Colonic mucosa (tissue), 4 donors: ENCODE measurements around the gene ARAP3. TPM values are rescaled to one million over a fixed set of nuclear protein-coding genes. Genes with fewer than 3 reads are reported as not detected.

Source experiments
- DNase-seq: peaks from one replicate; pipeline ENCODE4 v3.0.0-alpha.2; 2020
- H3K27ac ChIP-seq: fragments of 200-600 bp; one replicate; pipeline ENCODE4 v1.8.0; 2021
- H3K27me3 ChIP-seq: fragments of 200-600 bp; one replicate; pipeline ENCODE4 v1.8.0; 2021
- H3K36me3 ChIP-seq: fragments of 200-600 bp; one replicate; pipeline ENCODE4 v1.8.0; 2021
- H3K4me1 ChIP-seq: fragments of 200-600 bp; one replicate; pipeline ENCODE4 v1.8.0; 2021; ENCODE audit warnings: mild to moderate bottlenecking
- H3K4me3 ChIP-seq: fragments of 200-600 bp; one replicate; pipeline ENCODE4 v1.8.0; 2021
- H3K9ac ChIP-seq, 2 donors: one replicate each; pipeline ENCODE4 v1.7.0; 2013; ENCODE audit warnings: control low read depth in 2 of 2, low read depth in 2 of 2, low read length in 2 of 2
- H3K9me3 ChIP-seq: fragments of 200-600 bp; one replicate; pipeline ENCODE4 v1.8.0; 2021
- CTCF ChIP-seq: fragments of 200-600 bp; IDR thresholded peaks from one replicate; pipeline ENCODE4 v1.8.0; 2022; ENCODE audit warnings: antibody characterized with exemption, mild to moderate bottlenecking
- intact Hi-C: fragments of 100-400 bp; cut with DNase I; formaldehyde crosslinking; loops from one replicate; pipeline ENCODE4 v1.14.1; 2022
- total RNA-seq, 2 donors: library from RNA; stranded (reverse); fragmentation: NEBNext Ultra II Directional in 1 of 2; extraction: Animal tissue kit (Norgen Biotek cat#: 25700) in 1 of 2; gene quantifications; one replicate each; pipeline ENCODE4 v1.2.1, GENCODE V29; 2021
- donor health status: healthy.
- donor health status: DM: no; HTN: no; CAD: no.
- donor health status: DM: no; HTN: no; CAD: no.

Gene ARAP3
- total RNA-seq, 2 donors from 2014 or later, result 5.1 to 15.4 TPM

DNA sequence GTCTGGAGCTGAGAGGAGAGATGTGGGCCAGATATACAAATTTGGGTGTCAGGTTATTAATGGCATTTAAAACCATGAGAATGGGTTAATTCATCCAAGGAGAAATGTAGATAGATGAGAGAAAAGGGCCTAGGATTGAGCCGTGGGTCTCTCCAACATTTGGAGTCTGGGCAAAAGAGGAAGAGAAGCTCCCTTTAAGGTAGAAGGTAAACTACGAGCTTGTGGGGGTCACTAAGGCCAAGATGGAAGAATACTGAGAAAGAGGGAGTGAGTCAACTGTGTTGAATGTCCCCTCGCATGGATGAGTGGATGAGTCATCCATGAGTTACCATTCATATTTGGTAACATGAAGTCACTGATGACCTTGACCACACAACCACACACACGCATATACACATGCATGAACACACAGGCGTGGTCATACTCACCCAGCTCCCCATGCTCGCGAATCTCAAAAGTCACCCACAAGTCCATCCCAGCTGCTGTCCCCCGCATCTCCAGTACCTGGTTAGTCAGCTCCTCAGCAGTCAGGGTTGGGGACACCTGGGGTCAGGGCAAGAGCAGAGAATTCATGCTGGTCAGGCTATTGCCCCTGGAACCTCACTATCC is 24.0 kb downstream of the ARAP3 start:
- no peaks in the 10 kb centered on the region for H3K9me3 ChIP-seq
- TF ChIP-seq CTCF, result no peak
- intact Hi-C loops, result no loop called here
- H3K9ac ChIP-seq, result no peak overlapping the region
- no peak for DNase-seq
- H3K27me3 ChIP-seq, result no peaks in the 10 kb centered on the region
- no peak overlapping the region for H3K4me3 ChIP-seq
- H3K4me1 ChIP-seq, result no peaks in the 10 kb centered on the region
- H3K36me3 ChIP-seq, result no peaks in the 10 kb centered on the region
- no peak overlapping the region for H3K27ac ChIP-seq

GRCh38 chr5:141657404-141657803 is 24.6 kb downstream of the ARAP3 start:
- H3K27ac ChIP-seq, result no peak overlapping the region
- no peaks in the 10 kb centered on the region for H3K36me3 ChIP-seq
- no peak for TF ChIP-seq CTCF
- H3K9me3 ChIP-seq, result no peaks in the 10 kb centered on the region
- H3K9ac ChIP-seq, result no peak overlapping the region
- H3K4me1 ChIP-seq, result no peaks in the 10 kb centered on the region
- H3K27me3 ChIP-seq, result no peaks in the 10 kb centered on the region
- no peak overlapping the region for H3K4me3 ChIP-seq
- intact Hi-C loops, result no loop called here
- no peak for DNase-seq

GRCh38 chr5:141656396-141656795 is 25.6 kb downstream of the ARAP3 start:
- Histone ChIP-seq H3K36me3 (no peaks in the 10 kb centered on the region), H3K9ac (no peak overlapping the region), H3K4me1 (no peaks in the 10 kb centered on the region), H3K27ac (no peak overlapping the region), H3K4me3 (no peak overlapping the region), H3K27me3 (no peaks in the 10 kb centered on the region), H3K9me3 (no peaks in the 10 kb centered on the region)
- no peak for TF ChIP-seq CTCF
- intact Hi-C loops, result no loop called here
- no peak for DNase-seq

GRCh38 chr5:141655020-141655419 is 27.0 kb downstream of the ARAP3 start:
- Histone ChIP-seq H3K9me3 (no peaks in the 10 kb centered on the region), H3K4me1 (no peaks in the 10 kb centered on the region), H3K27me3 (no peaks in the 10 kb centered on the region), H3K36me3 (no peaks in the 10 kb centered on the region), H3K4me3 (no peak overlapping the region), H3K9ac (no peak overlapping the region), H3K27ac (no peak overlapping the region)
- intact Hi-C loops, result no loop called here
- TF ChIP-seq CTCF, result no peak
- DNase-seq, result no peak

- intact Hi-C loops, result no loop called here
- Histone ChIP-seq H3K36me3 (no peaks in the 10 kb centered on the region), H3K4me1 (no peaks in the 10 kb centered on the region), H3K4me3 (no peak overlapping the region), H3K9me3 (no peaks in the 10 kb centered on the region), H3K27ac (no peak overlapping the region), H3K9ac (no peak overlapping the region), H3K27me3 (no peaks in the 10 kb centered on the region)
- DNase-seq, result no peak
- no peak for TF ChIP-seq CTCF
These were observed 27.7 kb downstream of the ARAP3 start for GRCh38 chr5:141654298-141654697.
